Smooth muscle cell of the brain vasculature (primary cell): ENCODE results near the gene IQCE.
"Not testable (repeated sequence)": the region's sequence is repeated elsewhere in the genome, so short reads cannot be mapped to it uniquely, and the experiment has no call there.

Source experiments
- DNase-seq: peaks from one replicate; pipeline ENCODE4 v3.0.0-alpha.2; 2012; ENCODE audit warnings: low read depth, low spot score

IQCE gene

DNA sequence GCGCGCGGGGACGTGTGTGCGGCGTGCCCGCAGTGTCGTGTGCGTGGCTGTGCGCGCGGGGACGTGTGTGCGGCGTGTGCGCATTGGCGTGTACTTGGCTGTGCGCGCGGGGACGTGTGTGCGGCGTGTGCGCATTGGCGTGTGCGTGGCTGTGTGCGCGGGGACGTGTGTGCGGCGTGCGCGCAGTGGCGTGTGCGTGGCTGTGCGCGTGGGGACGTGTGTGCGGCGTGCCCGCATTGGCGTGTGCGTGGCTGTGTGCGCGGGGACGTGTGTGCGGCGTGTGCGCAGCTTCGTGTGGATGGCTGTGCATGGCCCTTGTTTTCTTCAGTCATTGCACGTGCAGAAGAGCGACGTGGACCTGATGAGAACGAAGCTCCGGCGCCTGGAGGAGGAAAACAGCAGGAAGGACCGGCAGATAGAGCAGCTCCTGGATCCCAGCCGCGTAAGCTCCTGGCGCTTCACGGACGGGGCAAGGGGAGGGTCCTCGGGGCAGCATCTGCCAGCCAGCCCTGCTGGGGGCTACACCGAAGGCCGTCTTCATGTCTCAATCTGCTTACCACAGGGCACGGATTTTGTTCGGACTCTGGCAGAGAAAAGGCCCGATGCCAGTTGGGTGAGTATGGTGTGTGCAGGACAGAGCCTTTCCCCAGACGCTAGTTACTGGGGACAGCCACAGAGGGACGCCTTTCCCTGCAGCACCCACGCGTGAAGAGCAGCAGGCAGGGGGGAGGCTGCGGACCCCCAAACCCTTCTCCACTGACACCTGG, 19.3 kb downstream of the IQCE start:
- no peak for DNase-seq

- no peak for DNase-seq
Measured at GRCh38 chr7:2580636-2581035, 21.9 kb downstream of the IQCE start.

DNA sequence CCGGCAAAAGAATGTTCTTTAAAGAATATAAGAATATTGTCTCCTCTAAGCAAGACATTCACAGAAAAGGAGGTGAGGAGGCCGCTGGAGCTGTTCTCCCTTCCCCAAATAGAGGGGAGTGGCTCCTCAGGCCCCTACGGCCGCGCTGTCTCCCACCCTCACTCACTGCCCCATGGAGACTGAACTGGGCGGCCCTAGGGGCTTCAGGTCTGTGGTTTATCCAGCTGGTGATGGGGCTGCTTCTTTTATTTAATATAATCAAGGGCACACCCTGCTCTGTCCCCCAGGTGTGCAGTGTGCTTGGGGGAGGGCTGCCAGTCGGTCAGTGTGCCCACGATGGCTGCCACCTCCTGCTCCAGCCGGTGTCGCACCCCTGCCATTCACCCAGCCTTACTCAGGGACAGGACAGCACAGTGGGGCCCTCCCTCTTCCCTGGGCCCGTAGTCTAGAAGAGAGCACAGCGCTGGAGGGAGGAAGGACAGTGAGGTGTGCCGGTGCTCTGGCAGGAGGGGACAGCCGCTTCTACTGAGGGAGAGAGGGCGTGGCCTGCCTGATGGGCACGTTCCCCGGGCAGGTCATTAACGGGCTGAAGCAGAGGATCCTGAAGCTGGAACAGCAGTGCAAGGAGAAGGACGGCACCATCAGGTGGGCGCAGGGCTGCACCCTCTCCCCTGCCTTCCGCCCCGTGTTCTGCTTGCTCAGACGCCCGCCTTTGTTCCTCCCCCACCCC, 23.4 kb downstream of the IQCE start:
- DNase-seq: no peak

DNA sequence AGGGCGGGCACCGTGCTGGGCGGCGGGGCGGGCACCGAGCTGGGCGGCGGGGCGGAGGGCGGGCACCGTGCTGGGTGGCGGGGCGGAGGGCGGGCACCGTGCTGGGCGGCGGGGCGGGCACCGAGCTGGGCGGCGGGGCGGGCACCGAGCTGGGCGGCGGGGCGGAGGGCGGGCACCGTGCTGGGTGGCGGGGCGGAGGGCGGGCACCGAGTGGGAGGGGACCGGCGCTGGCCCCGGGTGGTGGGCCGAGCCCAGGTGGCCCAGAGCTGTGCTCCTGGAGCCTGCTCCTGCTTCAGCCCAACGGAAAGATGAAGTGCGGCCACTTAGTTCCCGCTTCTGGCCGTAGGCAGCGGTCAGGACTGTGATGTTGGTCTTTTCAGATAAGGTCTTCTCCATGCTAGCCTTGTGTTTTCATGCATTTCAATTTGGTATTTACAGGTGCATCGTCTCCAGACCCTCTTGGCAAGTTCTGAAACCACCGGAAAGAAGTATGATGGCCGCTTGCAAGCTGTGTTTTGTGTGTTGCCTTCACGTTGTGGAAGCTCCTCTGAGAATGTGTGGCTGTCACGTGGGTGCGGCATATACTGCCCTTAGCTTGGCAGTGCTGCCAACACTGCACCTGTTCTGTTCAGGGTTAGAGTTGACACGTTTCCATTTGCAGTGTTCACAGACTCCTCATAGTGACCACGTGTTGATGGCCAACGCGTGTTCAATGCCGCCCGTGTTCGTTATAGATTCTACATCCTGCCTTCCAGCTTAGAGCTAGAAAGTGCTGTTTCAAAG, 25.2 kb downstream of the IQCE start:
- no peak for DNase-seq

- DNase-seq: no peak
Measured at GRCh38 chr7:2585446-2585845, 26.7 kb downstream of the IQCE start.

DNA sequence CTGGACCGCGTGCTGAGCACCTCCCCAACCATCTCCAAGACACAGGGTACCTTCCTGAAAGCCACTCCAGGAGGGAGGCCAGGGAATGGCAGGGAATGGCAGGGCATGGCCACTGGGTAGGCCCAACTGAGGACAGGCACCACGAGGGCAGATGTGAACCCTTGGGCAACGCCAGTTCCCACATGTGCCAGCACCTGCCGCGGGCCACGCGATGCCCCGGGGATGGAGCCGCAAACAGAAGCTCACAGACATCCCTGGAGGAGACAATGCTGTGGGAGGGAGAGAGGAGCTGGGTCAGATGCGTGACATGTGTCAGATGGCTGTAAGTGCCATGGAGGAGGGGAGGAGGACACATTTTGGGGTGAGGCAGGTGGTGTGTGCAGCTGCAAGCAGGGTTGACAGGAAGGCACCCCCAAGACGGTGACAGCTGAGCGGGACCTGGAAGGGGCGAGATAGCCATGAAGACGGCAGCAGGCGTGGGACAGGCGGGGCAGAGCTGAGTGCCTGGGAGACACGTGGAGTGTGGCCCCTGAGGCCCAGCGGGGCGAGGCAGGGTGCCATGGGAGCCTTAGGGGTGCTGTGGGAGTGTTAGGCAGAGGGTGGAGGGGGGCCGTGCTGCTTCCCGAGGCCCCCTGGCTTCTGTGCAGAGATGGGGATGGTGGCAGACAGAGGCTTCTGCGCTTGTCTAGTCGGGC, 27.7 kb downstream of the IQCE start:
- no peak for DNase-seq

GRCh38 chr7:2587134-2587533, 28.4 kb downstream of the IQCE start:
- DNase-seq: no peak

GRCh38 chr7:2587778-2588177, 29.0 kb downstream of the IQCE start:
- DNase-seq: no peak

GRCh38 chr7:2589341-2589740, 30.6 kb downstream of the IQCE start:
- no peak for DNase-seq

DNA sequence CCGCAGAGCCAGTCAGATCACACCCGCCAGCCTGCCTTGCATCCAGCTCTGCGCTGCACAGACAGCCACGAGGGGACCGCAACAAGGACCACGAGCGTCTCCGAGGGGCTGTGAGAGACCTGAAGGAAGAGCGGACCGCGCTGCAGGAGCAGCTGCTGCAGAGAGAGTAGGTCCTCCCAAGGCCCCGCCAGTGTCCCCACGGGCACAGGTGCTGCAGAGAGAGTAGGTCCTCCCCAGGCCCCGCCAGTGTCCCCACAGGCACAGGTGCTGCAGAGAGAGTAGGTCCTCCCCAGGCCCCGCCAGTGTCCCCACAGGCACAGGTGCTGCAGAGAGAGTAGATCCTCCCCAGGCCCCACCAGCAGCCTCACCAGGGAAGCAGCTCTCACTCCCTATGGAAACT, 31.2 kb downstream of the IQCE start:
- not testable (repeated sequence) for DNase-seq

DNA sequence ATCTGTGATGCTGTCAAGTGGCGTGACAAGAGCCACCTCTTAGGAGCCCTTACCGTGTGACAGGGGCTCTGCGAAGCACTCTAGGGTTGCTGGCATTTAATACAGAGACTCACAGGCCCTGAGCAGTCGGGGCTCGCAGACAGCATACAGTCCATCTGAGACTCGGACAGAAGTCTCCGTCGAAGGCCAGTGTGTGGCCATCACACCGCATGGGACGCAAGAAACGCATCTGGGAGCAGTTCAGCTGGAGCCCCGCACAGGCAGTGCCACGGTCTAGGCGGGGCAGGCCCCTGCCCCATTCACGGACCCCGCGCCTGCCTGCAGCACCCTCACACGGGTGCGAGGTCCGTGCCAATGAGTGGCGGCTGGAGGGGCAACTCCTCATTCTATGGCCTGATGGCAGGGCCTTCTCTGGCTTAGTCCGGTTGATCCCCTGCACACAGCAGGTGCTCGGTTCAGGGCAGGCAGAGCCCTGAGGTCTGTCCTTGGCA, 33.6 kb downstream of the IQCE start:
- DNase-seq: no peak

DNA sequence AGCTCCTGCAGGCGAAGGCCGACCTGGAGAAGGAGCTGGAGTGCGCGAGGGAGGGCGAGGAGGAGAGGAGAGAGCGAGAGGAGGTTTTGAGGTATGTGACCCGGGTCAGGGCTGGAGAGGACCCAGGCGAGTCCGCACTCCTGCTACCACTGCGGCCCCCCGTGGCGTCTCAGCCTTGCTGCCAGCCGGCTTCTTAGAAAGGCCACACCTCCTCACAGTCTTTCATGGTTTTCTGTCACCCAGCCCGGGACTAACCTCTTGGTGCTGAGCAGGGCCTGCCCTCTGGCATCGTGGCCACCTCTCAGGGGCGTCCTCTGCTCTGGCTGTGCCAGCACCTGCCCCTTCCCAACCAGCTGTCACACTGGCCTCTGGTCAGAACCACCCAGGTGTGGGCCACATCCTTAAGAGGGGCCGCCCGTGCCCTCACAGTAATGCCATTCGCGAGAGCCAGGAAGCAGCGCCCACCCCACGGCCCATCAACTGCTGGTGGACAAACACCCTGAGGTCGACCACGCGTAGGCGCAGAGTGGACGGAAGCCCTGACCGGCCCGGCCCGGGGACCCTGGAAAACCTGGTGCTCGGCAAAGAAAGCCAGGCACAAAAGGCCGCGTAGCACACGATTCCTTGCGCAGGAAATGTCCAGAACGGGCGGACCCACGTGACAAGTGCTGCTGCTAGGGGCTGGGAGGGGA, 34.4 kb downstream of the IQCE start:
- DNase-seq: no peak

- no peak for DNase-seq
Measured at GRCh38 chr7:2594599-2594998, 35.8 kb downstream of the IQCE start.

GRCh38 chr7:2595258-2595860, 36.6 kb downstream of the IQCE start:
- no peak for DNase-seq

DNA sequence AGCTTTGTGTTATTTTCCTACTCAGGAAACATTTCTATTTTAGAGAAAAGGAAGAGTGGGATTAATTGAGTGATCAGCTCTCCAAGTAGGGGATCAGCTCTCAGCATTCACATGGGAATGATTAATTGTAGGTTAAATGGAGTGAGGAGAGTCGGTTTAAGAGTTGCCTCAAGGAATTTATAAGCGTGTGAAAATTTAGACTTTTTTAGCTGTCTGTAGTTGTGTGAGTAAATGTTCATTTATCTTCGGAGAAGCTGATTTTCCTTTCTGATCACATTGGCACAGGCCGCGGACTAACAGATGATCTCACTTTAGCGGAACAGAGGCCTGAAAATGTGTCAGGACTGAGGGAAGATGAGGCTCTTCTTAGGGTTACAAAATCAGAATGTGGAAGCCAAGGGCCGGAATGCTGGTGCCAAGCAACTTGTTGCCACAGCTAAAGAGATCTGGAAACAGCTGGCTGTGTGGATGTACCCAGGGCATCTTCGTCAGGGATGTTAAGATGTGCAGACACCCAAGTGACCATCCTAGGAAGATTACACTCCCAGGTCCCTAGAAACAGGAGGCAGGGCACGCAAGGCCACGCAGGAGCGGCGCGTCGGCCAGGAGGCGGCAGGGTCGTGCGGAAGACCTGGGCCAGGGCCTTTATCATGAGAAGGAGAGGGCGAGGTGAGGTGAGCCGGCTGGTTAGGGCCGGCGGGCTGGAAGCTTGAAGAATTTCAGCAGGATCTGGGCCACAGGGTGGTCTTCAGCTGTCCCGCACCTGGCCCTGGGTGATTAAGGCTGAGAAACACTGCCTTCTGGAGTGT, 37.9 kb downstream of the IQCE start:
- no peak for DNase-seq

DNA sequence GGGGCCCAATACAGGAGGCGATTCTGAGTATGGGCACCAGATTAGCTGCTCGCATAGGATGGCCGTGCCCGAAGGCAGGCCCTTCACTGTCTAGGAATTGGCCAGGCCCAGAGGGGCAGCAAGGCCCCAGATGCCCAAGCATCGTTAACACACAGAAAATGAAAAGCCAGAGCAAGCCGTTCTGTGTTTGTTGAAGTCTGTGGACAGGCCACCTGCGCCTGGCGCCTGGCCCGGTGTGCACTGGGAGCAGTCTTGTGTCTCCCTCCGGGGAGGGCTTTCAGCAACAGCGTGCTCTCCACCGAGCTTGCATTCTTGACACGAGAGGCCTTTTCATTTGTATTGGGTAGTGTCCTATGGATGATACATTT, 38.5 kb downstream of the IQCE start:
- no peak for DNase-seq

GRCh38 chr7:2598154-2598823, 39.5 kb downstream of the IQCE start:
- no peak for DNase-seq

DNA sequence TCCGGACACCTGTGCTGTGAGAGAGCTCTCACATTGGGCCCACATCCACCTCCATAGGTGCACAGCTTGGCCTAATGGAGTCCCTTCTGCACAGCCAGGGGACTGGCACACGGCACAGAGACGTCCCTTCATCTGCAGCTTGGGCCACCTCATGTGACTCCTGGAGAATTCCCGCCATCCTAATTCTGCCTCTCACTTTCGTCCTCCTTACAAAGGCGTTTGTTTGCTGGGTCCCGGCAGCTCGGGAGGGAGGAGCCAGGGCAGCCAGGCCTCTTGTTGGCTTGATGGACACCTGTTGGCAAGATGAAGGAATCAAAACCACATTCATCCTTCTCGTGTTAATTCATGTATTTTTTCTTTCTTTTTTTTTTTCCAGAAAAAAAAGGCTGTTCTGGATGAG, 42.3 kb downstream of the IQCE start:
- DNase-seq: no peak

GRCh38 chr7:2601907-2602306, 43.1 kb downstream of the IQCE start:
- no peak for DNase-seq
